GM19467 (cell line): Measurements from ENCODE around the gene ZNF592.

Source experiments
- ATAC-seq: cut with Tn5 transposase; IDR thresholded peaks from one replicate; pipeline ENCODE4 v1.9.1; 2021; ENCODE audit warnings: mild to moderate bottlenecking, moderate library complexity; ENCODE audit not compliant: unreplicated experiment

ZNF592 gene

DNA sequence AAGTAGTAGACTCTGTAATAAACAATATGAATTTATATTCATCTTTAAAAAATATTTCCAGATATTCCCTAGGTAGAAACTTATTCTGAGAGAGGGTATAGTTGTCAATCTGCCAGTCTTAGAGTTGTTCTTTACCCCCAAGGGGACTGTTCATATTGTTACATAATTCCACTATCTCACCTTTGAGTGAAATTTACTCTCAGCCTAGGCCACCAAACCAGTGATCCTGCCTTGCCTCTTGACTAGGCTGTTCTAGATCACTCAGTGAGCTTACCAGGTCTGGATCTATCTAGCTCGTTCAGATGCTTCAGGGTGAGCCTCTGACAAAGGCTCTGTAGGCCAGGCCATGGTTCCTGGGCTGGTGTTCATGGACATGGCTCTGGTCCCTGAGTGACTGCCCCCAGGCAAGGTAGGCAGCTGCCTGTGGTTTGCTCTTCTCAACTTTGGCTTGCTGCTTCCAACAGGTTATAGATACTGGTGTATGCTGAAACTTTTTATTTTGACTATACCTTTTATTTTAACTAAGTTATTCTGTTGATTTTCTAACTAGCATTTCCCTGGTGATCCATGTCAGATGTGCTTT, 27.6 kb downstream of the ZNF592 start:
- ATAC-seq, result no peak

DNA sequence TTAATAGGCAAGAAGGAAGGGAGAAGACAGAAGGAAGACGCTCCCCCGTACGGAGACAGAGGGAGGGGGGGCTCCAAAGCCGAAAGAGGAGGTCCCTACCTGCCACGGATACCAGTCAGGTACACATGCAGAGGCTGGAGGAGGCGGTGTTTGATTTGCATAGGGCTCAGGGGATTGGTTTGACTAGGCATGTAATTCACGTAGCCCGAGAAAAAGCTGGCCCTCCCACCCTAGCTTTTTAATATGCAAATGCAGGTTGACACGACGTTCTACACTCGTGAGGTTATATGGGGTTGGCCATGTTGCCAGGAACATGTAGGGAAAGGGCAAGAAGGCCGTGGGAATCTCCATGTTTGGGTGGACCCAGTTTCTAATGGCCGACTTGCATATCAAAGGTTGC, 29.8 kb downstream of the ZNF592 start:
- ATAC-seq, result no peak

DNA sequence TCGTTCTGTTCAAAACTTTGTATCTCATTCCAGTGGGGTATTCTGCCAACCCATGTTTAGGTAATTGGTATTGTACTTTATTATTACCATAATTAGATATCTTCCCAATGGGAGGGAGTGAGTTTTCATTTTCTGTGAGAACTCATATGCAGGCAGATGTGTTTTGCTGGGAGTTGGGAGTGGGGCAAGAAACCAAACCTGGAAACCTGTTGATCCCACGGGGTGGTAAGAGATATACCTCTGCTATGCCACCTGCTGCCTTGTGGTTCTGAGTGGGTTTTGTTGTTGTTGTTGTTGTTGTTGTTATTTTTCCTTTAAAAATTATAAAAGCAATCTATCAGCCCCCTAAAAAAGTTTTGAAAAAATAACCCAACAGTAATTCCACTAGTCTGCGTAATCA, 32.1 kb downstream of the ZNF592 start:
- ATAC-seq, result no peak

DNA sequence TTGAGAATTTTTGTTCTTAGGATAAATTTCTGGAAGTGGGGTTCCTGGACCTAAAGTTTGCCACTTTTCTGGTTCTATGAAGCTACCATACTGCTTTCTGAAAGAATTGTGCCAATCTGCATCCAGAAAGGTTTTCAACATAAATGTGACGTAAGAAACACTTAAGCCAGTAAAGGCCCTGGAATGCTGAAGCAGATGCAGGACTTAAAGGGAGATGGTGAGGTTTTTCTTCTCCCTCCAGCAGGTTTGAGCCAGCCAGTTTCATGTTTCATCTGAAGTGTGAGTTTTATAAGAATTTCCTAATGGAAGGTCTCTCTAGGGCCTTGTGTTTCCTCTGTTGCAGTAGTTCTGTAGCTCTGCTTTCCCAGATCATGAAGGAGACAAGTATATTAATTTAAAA, 33.1 kb downstream of the ZNF592 start:
- no peak for ATAC-seq

DNA sequence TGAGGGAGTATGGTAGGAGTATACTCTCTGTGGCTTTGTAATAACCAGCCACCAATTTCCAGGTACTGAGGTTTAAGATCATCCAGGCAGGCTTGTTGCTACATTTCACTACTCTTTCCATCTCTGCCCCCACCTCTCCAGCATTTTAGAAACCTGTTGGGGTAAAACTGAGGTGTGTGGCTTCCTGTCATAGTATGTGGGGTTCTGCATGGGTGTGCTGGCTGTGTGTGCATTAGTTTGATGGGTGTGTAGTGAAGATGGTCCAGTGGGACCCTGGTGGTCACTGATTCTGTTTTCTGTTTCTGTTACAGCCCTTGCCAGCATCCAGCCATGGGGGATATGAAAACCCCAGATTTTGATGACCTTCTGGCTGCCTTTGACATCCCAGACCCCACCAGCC, 34.0 kb downstream of the ZNF592 start:
- ATAC-seq, result no peak

DNA sequence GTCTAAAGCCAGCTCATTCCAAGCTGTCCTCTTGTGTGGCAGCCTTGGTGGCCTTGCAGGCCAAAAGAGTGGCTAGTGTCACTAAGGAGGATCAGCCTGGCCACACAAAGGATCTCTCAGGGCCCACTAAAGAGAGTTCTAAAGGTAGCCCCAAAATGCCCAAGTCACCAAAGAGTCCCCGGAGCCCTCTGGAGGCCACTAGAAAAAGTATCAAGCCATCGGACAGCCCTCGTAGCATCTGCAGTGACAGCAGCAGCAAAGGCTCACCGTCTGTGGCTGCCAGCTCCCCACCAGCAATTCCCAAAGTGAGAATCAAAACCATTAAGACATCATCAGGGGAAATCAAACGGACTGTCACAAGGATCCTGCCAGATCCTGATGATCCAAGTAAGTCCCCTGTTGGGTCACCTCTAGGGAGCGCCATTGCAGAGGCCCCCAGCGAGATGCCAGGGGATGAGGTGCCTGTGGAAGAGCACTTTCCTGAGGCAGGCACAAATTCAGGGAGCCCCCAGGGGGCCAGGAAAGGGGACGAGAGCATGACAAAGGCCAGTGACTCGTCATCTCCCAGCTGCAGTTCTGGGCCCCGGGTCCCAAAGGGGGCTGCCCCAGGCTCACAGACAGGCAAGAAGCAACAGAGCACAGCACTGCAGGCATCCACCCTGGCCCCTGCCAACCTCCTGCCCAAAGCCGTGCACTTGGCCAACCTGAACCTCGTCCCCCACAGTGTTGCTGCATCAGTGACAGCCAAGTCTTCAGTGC, 35.3 kb downstream of the ZNF592 start:
- ATAC-seq, result no peak

DNA sequence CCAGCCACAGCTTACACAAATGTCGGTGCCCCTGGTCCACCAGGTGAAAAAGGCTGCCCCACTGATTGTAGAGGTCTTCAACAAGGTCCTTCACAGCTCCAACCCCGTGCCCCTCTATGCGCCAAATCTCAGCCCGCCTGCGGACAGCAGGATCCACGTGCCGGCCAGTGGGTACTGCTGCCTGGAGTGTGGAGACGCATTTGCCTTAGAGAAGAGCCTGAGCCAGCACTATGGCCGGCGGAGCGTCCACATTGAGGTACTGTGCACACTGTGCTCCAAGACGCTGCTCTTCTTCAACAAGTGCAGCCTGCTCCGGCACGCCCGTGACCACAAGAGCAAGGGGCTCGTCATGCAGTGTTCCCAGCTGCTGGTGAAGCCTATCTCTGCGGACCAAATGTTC, 35.9 kb downstream of the ZNF592 start:
- ATAC-seq, result no peak

DNA sequence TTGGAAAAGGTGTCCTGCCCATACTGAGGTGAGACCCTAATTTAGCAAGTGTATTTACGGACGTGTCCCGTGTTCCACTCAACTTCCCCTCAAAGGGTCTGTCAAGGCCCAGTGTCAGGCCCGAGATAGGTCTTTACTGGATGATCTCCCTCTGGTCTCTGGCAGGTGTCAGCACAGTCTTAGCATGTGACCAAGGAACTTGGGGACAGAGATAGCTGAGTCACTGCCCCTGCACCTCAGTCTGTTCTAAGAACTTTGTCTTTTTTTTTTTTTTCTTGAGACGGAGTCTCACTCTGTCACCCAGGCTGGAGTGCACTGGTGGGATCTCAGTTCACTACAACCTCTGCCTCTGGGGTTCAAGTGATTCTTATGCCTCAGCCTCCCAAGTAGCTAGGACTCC, 36.7 kb downstream of the ZNF592 start:
- ATAC-seq, result no peak

DNA sequence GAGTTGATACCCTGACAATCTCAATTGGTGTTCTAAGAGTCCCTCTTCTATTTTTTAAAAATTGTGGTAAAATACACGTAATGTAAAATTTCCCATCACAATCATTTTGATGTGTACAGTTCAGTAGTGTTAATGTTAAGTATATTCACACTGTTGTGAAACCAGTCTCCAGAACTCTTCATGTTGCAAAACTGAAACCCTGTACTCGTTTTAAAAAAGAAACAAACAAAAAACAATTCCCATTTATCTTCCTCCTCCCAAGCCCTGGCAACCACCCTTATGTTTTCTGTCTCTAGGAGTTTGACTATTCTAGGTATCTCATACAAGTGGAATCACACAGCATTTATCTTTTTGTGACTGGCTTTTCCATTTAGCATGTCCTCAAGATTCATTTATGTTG, 40.1 kb downstream of the ZNF592 start:
- ATAC-seq, result no peak

DNA sequence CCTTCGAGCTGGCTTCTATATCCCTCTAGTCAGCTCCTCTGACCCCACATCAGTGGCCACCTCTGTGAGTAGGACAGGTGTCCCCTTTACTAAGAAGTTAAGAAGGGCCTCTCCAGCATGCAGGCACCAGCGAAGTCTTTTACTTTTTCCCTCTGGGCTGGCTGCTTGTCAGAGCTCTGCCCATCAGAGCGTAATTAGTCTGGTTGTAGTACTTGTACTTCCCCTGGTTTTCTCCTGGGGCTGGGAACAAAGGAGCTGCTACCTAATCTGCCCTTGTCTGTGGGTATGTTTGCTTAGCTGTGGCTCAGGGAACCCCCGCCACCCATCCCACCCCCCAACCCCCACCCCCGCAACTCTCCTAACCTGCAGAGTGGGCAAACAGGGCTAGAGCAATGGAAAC, 41.4 kb downstream of the ZNF592 start:
- ATAC-seq, result no peak

DNA sequence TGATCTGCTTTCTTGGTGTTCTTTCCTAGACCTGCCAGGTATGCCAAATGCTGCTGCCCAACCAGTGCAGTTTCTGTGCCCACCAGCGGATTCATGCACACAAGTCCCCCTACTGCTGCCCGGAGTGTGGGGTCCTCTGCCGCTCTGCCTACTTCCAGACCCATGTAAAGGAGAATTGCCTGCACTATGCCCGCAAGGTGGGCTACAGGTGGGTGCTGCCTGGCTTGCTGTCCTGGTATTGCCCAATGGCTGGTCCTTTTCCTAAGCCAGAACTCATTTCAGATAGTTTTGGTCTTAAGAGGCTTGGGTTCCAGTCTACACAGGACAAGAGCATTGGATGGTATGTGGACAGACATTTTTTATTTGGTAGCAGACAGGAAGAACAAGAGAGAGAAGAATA, 42.3 kb downstream of the ZNF592 start:
- no peak for ATAC-seq

DNA sequence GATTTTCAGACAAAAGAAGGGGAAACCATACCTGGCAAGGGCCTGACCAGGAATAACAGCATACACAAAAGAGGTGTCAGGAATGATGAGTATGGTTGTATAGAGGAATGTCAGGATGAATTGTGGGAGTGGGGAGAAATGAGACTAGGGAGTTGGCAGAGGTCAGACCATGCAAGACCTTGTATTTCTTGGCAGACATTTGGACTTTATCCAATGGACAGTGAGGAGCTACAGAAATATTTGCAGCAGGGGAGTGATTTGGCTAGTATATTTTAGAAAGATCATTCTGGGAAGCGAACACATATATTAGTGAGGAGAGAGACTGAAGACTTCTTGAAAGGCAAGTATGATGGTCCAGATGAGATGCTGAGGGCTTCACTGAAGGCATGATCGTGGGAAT, 43.4 kb downstream of the ZNF592 start:
- ATAC-seq, result no peak

DNA sequence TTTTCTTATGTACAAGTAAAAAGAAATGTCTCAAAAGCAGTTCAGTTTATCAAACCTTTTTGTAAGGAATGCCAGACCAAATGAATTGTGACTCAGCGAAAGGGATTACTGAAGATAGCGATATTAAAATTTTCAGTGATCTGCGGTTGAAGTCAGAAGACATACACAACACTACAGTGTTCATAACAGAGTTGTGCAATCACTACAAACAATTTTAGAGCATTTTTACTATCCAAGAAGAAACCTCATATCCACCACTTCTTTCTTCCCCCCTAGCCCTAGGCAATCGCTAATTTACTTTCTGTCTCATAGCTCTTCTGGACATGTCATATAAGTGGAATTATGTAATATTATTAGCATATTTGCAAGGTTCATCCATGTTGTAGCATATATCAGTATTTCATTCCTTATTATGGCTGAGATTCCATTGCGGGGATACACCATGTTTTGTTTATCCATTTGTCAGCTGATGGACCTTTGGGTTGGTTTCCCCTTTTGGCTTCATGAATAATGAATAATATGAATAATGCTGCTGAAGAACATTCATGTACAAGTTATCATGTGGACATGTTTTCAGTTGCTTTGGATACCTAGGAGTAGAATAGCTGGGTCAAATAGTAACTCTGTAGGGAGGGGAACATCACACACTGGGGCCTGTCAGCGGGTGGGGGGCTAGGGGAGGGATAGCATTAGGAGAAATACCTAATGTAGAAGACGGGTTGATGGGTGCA, 45.2 kb downstream of the ZNF592 start:
- ATAC-seq, result no peak

DNA sequence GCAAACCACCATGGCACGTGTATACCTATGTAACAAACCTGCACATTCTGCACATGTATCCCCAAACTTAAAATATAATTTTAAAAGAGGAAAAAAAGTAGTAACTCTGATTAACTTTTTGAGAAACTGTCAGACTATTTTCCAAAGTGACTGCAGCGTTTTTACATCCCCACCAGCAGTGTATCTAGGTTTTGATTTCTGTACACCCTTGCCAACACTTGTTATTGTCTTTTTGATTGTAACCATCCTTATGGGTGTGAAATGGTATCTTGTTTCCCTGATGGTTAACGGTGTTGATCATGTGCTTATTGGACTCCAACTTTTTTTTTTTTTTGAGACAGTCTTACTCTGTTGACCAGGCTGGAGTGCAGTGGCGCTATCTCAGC, 45.8 kb downstream of the ZNF592 start:
- ATAC-seq, result no peak

DNA sequence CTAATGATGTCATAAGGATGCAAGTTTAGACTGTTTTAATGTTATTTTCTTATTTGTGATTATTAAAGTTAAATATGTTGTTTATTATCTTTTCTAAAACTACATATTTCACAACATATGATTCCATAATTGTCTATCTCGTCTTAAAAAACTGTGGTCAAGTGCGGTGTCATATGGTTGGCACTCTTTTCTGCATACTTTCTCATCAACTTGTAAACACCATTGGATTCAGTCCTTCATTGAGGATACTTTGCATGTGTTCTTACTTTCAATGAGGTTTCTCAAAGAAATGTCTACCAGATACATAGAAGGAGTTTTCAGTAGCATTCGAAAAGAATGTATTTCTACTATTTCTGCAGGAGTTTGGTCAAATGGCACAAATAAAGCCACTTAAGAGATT, 46.8 kb downstream of the ZNF592 start:
- no peak for ATAC-seq

DNA sequence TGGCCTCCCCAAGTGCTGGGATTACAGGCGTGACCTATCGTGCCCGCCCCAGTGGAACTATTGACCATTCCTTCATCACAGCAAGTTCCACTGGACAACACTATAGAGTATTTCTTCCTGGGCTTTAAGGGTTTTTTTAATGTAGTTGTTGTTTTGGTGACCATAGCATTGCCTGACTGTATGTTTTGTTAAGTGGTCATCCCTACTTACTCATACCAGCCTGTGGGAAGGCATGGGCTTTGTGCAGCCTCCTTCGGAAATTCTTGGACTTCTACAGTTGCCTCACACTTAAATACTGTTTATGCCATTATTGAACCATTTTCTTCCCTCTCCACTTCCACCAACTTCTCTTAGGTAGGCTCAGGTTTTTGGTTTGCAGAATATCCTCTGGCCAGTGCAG, 48.8 kb downstream of the ZNF592 start:
- ATAC-seq, result no peak

DNA sequence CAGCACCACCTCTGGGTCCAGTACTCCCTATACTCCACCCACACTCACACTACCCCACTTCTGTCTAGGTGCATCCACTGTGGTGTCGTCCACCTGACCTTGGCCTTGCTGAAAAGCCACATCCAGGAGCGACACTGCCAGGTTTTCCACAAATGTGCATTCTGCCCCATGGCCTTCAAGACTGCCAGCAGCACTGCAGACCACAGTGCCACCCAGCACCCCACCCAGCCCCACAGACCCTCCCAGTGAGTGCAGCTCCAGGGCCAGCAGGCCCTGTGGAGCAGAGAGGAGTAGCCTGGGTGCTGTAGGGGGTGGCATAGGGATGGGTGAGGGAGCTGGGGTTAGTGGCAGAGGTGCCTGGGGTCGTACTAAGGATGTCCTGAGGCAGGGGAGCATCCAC, 49.4 kb downstream of the ZNF592 start:
- no peak for ATAC-seq

DNA sequence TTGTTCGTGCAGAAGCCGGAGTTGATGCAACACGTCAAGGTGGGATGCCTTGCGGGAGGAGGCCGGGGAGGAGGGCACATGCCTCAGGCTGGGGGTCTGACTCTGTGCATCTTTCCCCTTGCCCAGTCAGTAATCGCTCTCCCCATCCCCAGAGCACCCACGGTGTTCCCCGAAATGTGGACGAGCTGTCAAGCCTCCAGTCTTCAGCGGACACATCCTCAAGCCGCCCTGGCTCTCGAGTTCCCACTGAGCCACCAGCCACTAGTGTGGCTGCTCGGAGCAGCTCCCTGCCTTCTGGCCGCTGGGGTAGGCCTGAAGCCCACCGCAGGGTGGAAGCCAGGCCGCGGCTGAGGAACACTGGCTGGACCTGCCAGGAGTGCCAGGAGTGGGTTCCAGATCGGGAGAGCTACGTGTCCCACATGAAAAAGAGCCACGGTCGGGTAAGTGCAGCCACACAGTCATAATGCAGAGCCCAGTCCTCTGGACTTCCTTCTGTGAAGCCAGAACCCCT, 50.1 kb downstream of the ZNF592 start:
- ATAC-seq, result no peak

DNA sequence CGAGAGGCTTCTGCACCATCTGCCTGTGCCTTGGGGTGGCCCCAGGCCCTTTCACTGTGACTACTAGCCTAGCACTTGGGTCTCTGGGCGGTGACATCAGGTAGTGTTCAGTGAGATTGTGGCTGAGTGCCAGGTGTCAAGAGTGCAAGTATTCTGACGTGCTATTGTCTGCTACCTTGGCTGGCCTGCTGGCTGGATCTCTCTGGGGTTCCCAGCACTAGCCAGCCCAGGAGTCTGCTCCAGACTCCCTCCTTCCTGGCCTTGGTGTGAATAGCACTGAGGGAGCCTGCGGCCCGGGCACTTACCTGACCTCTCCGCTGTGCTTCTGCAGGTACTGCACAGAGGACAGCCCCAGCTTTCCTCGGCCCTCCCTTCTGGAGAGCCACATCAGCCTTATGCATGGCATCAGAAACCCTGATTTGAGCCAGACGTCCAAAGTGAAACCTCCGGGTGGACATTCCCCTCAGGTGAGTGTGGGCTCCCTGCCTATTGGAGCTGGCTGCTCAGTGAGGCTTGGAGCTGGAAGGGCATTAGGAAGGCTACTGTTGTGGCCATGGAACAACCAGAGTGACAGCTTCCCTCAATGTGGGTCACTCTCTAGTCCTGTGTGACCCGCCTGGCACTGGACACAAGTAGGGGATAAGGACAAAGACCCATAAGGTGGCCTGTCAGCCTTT, 51.3 kb downstream of the ZNF592 start:
- no peak for ATAC-seq

DNA sequence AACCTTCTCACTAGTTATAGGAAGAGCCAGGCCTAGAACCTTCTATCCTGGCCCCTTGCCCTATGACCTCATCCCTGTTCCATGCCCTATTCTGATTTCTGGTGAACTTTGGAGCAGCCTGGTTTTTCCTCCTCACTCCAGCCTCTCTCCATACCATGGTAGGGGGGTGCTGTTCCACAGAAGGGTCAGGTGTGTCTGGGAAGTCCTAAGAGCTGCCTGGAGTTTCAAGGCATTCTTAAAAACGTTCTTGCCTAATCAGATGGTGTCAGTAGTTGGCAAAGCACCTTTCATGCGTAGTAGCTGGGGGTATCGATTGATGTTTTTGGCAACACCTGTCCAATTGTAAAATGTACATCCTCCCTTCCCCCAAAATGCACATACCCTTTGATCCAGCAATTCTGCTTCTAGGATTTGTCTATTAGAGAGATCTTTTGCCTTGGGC, 52.0 kb downstream of the ZNF592 start:
- ATAC-seq, result no peak
